Glutamatergic neuron (in vitro differentiated cells): ENCODE measurements around the gene CFAP53. TPM values are rescaled to one million over a fixed set of nuclear protein-coding genes. Genes with fewer than 3 reads are reported as not detected.
A peak's percentile ranks its signal among the peaks of the same experiment; 100 is the strongest.

Experiments used
- DNase-seq: peaks from one replicate; pipeline ENCODE4 v3.0.0; 2022
- H3K27ac Mint-ChIP-seq: one replicate; pipeline ENCODE4 v1.8.0; 2020; ENCODE audit warnings: mild to moderate bottlenecking, mixed read lengths, inconsistent platforms; ENCODE audit not compliant: unreplicated experiment
- H3K27me3 Mint-ChIP-seq: one replicate; pipeline ENCODE4 v1.8.0; 2020; ENCODE audit warnings: mild to moderate bottlenecking, moderate library complexity, mixed read lengths, inconsistent platforms; ENCODE audit not compliant: unreplicated experiment
- H3K36me3 Mint-ChIP-seq: one replicate; pipeline ENCODE4 v1.8.0; 2020; ENCODE audit warnings: mild to moderate bottlenecking, mixed read lengths, inconsistent platforms; ENCODE audit not compliant: unreplicated experiment
- H3K4me1 Mint-ChIP-seq: one replicate; pipeline ENCODE4 v1.8.0; 2020; ENCODE audit warnings: mild to moderate bottlenecking, low read depth, mixed read lengths, inconsistent platforms; ENCODE audit not compliant: unreplicated experiment
- H3K4me3 Mint-ChIP-seq: one replicate; pipeline ENCODE4 v1.8.0; 2020; ENCODE audit warnings: mild to moderate bottlenecking, mixed read lengths, inconsistent platforms; ENCODE audit not compliant: unreplicated experiment
- H3K9me3 Mint-ChIP-seq: one replicate; pipeline ENCODE4 v1.8.0; 2020; ENCODE audit warnings: mild to moderate bottlenecking, moderate library complexity, mixed read lengths, inconsistent platforms; ENCODE audit not compliant: unreplicated experiment
- total RNA-seq: library from RNA; stranded (reverse); fragmentation: NEBNext Ultra II Directional; extraction: Animal tissue kit (Norgen Biotek cat#: 25700); gene quantifications from one replicate; pipeline ENCODE4 v1.2.1, GENCODE V29; 2021; ENCODE audit not compliant: unreplicated experiment
- TF ChIP-seq, protein P1 (sequence below): fragments of 200-600 bp; sonication (generic); IDR thresholded peaks from one replicate; pipeline ENCODE4 v1.5.0; 2021; ENCODE audit not compliant: partially characterized antibody, unreplicated experiment

The CFAP53 gene
- total RNA-seq, 1 donor from 2014 or later: 0.22 TPM

DNA sequence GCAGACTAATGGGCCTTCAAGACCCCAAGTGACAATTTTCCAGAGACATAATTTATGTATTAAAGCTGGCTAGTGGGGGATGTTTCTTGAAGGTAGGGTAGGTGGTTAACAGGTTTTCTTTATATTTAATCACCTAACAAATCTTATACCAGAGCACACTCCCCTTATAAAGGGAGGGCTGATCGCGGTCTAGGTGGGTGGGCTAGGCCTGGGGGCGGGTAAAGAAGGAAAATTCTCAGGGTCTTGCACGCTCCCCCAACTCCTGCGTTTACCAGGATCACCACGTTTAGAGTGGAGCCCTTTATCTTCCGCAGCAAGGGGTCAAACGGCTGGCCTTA lies 41.1 kb upstream of the CFAP53 start:
- no peaks in the 10 kb centered on the region for H3K9me3 Mint-ChIP-seq
- H3K27ac Mint-ChIP-seq: no peak overlapping the region
- DNase-seq: no peak
- H3K4me3 Mint-ChIP-seq: peak overlapping the region; percentile 94
- H3K36me3 Mint-ChIP-seq: no peaks in the 10 kb centered on the region
- H3K27me3 Mint-ChIP-seq: peaks cover 2% of the 10 kb centered on the region
- peaks cover 2% of the 10 kb centered on the region for H3K4me1 Mint-ChIP-seq
- TF ChIP-seq, protein P1, sequence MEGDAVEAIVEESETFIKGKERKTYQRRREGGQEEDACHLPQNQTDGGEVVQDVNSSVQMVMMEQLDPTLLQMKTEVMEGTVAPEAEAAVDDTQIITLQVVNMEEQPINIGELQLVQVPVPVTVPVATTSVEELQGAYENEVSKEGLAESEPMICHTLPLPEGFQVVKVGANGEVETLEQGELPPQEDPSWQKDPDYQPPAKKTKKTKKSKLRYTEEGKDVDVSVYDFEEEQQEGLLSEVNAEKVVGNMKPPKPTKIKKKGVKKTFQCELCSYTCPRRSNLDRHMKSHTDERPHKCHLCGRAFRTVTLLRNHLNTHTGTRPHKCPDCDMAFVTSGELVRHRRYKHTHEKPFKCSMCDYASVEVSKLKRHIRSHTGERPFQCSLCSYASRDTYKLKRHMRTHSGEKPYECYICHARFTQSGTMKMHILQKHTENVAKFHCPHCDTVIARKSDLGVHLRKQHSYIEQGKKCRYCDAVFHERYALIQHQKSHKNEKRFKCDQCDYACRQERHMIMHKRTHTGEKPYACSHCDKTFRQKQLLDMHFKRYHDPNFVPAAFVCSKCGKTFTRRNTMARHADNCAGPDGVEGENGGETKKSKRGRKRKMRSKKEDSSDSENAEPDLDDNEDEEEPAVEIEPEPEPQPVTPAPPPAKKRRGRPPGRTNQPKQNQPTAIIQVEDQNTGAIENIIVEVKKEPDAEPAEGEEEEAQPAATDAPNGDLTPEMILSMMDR: no peak

DNA sequence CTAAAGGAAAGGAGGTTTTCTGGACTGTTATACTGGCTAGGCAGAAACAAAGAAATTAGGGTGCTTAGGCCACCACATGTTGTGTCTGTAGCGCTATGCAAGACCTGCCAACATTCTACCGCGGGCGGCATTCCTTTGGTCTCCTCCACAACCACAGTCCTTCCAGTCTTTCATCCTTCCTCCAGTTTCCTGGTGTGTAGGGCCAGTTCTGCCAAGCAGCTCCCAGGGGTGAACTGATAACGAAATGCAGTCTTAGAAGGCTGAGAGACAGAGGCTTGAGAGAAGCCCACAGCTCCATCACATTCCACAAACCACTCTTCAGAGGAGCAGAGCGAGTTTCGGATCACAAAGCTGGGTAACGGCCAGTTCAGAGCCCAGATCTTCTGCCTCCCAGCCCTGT lies 40.6 kb upstream of the CFAP53 start:
- DNase-seq: no peak
- no peak overlapping the region for H3K27ac Mint-ChIP-seq
- TF ChIP-seq, protein P1: no peak
- peaks cover 2% of the 10 kb centered on the region for H3K27me3 Mint-ChIP-seq
- peaks cover 2% of the 10 kb centered on the region for H3K4me1 Mint-ChIP-seq
- no peaks in the 10 kb centered on the region for H3K9me3 Mint-ChIP-seq
- H3K36me3 Mint-ChIP-seq: no peaks in the 10 kb centered on the region
- peak overlapping the region; percentile 94 for H3K4me3 Mint-ChIP-seq

DNA sequence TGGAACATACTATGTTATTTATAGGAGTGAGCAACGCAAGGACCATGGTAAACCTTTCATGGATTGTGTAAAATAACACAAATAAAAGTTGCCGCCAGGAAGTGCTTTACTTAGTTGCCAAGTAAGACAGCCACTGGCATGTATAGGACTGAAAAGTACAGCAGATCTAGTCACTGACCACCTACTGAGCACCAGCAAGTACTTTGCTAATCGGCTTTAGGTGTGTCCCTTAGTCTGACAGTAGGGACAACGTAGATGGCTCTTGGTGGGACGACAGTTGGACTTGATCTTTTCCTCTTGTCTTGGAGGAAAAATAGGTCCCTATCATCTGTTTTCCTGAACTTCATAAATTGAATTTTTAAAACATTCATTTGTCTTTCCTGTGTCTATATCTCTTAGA lies 34.8 kb upstream of the CFAP53 start:
- TF ChIP-seq, protein P1: no peak
- DNase-seq: no peak
- Mint-ChIP-seq H3K9me3 (peaks cover 1% of the 10 kb centered on the region), H3K27me3 (peaks cover under 1% of the 10 kb centered on the region), H3K4me3 (no peak overlapping the region), H3K4me1 (no peaks in the 10 kb centered on the region), H3K27ac (no peak overlapping the region), H3K36me3 (no peaks in the 10 kb centered on the region)

DNA sequence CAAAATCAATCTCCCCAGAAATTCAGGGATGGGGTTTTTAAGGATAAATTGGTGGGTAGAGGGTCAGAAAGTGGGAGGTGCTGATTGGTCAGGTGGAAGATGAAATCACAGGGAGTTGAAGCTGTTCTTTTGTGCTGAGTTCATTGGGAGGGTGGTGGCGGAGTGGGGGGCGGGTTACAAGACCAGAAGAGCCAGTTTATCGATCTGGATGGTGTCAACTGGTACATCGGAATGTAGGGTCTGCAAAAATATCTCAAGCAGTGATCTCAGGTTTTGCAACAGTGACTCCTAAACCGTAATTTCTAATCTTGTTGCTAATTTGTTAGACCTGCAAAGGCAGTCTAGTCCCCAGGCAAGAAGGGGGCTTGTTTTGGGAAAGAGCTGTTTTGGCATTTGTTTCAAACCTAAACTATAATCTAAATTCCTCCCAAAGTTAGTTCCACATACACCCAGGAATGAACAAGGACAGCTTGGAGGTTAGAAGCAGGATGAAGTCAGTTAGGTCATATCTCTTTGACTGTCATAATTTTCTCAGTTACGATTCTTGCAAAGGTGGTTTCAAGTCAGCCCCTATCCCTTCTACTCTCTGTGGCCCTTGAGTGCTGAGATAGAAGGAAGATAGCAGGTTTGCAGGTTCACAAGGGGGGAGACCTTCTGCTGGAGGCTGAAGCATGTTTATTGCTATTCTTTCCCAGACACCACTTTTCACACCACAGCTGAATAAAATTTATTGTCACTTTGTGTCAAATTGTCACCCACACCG lies 33.5 kb upstream of the CFAP53 start:
- TF ChIP-seq, protein P1: no peak
- H3K27me3 Mint-ChIP-seq: no peaks in the 10 kb centered on the region
- DNase-seq: no peak
- H3K27ac Mint-ChIP-seq: no peak overlapping the region
- no peaks in the 10 kb centered on the region for H3K4me1 Mint-ChIP-seq
- no peaks in the 10 kb centered on the region for H3K36me3 Mint-ChIP-seq
- no peak overlapping the region for H3K4me3 Mint-ChIP-seq
- H3K9me3 Mint-ChIP-seq: peaks cover 3% of the 10 kb centered on the region

DNA sequence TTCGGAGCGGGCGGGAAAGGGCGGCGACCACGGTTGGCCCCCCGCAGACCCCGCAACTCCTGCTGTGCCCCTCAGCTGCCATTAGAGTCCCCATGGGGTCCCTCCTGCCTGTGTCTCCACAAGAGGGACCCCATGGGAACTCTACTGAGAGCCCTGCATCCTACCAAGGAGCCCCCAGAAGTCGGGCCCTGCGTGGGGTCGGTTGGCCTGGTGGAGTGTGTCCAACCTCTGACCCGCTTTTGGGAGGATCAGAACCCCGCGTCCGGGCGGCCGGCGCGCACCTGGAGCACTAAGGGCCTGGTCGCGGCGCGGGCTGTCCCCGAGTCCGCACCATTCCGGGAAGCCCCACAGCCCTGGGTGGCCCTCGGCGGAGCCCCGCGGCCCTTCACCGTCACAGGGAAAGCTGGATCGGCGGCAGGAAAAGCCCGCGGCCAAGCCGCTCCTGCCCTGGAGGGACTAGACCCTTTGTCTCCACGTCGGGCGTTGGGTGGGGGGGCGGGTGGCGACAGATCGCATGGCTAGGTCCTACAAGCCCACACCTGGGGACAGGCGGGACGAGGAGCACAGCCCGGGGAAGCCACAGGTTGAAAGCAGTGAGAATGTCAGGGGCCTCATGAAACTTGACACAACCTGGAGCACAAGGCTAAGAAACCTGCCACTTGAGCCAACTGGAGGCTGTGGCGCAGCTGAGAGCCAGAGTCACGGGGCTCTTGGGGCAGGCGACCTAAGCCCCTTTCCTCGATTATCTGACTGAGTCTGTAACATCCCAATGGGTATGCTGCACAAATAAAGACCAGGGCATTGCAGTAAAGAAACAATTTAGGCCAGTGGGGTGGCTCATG lies 32.4 kb upstream of the CFAP53 start:
- no peak overlapping the region for H3K27ac Mint-ChIP-seq

More for the DNA sequence above, 32.4 kb upstream of the CFAP53 start:
- H3K4me3 Mint-ChIP-seq: peak overlapping the region; percentile 90
- TF ChIP-seq, protein P1: no peak
- no peaks in the 10 kb centered on the region for H3K27me3 Mint-ChIP-seq
- no peaks in the 10 kb centered on the region for H3K4me1 Mint-ChIP-seq
- DNase-seq: no peak
- H3K9me3 Mint-ChIP-seq: peaks cover 3% of the 10 kb centered on the region
- no peaks in the 10 kb centered on the region for H3K36me3 Mint-ChIP-seq
